SK-N-SH (cell line): ENCODE measurements around the gene UCN2.

ENCODE experiments used
- CTCF ChIP-seq: fragments of 200-600 bp; sonication (generic); IDR thresholded peaks from 2 replicates; pipeline ENCODE4 v1.6.1; 2017; ENCODE audit warnings: antibody characterized with exemption, mild to moderate bottlenecking, moderate library complexity
- EP300 ChIP-seq, 2 experiments: IDR thresholded peaks; 2 replicates each; pipeline versions ENCODE4 v1.4.0 to v1.6.1; 2012; ENCODE audit warnings: borderline replicate concordance in 1 of 2, low read depth in 1 of 2, low read length in 1 of 2
- MAX ChIP-seq: IDR thresholded peaks from 2 replicates; pipeline ENCODE4 v1.4.0; 2012; ENCODE audit warnings: low read depth
- NFIC ChIP-seq: IDR thresholded peaks from 2 replicates; pipeline ENCODE4 v1.4.0; 2012; ENCODE audit warnings: borderline replicate concordance
- POLR2AphosphoS5 ChIP-seq: IDR thresholded peaks from 2 replicates; pipeline ENCODE4 v1.6.1; 2012; ENCODE audit warnings: low read depth, low read length
- RAD21 ChIP-seq: IDR thresholded peaks from 2 replicates; pipeline ENCODE4 v1.6.1; 2012; ENCODE audit warnings: mild to moderate bottlenecking, low read length
- REST ChIP-seq: IDR thresholded peaks from 2 replicates; pipeline ENCODE4 v1.6.1; 2012; ENCODE audit warnings: mild to moderate bottlenecking, low read depth, low read length, moderate library complexity
- SIN3A ChIP-seq: IDR thresholded peaks from 2 replicates; pipeline ENCODE4 v1.6.1; 2012; ENCODE audit warnings: low read depth, mild to moderate bottlenecking, low read length, moderate library complexity, borderline replicate concordance
- TCF12 ChIP-seq: IDR thresholded peaks from 2 replicates; pipeline ENCODE4 v1.4.0; 2012

- TF ChIP-seq MAX (no peak), TCF12 (no peak), RAD21 (no peak), EP300 (IDR thresholded peaks at IDR 0.05; ENCODE audit: borderline replicate concordance in 1 of 2, low read depth in 1 of 2, low read length in 1 of 2) (no peak), SIN3A (no peak), POLR2AphosphoS5 (no peak), NFIC (no peak), CTCF (no peak), REST (no peak)
Measured at GRCh38 chr3:48566401-48566760, 2.8 kb upstream of the UCN2 start.
